ENCODE measurements around the gene TMPRSS4.

- TF ChIP-seq CTCF (IDR thresholded peaks at IDR 0.05), result no peak
- TF ChIP-seq POLR2A (IDR thresholded peaks at IDR 0.05), result no peak
These were observed 91.9 kb downstream of the TMPRSS4 start for GRCh38 chr11:118168751-118169150.

Measured in right lobe of liver (tissue), 4 donors.